GM18868 (cell line): ENCODE results near the gene PTPN4.
A peak's percentile ranks its signal among the peaks of the same experiment; 100 is the strongest.
"Not testable (repeated sequence)": the region's sequence is repeated elsewhere in the genome, so short reads cannot be mapped to it uniquely, and the experiment has no call there.

Experiments
- ATAC-seq: cut with Tn5 transposase; IDR thresholded peaks from one replicate; pipeline ENCODE4 v1.9.1; 2021; ENCODE audit warnings: mild to moderate bottlenecking, moderate library complexity; ENCODE audit not compliant: unreplicated experiment

Gene PTPN4

GRCh38 chr2:119801040-119801439 lies 41.3 kb downstream of the PTPN4 start:
- no peak for ATAC-seq

GRCh38 chr2:119801989-119802388 lies 42.3 kb downstream of the PTPN4 start:
- not testable (repeated sequence) for ATAC-seq

- ATAC-seq: no peak
Measured at GRCh38 chr2:119803101-119803500, 43.4 kb downstream of the PTPN4 start.

GRCh38 chr2:119804409-119804808 lies 44.7 kb downstream of the PTPN4 start:
- ATAC-seq: not testable (repeated sequence)

- no peak for ATAC-seq
Measured at GRCh38 chr2:119808516-119809147, 48.9 kb downstream of the PTPN4 start.

- no peak for ATAC-seq
Measured at GRCh38 chr2:119809339-119810048, 49.8 kb downstream of the PTPN4 start.

GRCh38 chr2:119810049-119810630 lies 50.4 kb downstream of the PTPN4 start:
- no peak for ATAC-seq

- peak; percentile 51 for ATAC-seq
Measured at GRCh38 chr2:119814216-119814615, 54.5 kb downstream of the PTPN4 start.

- no peak for ATAC-seq
Measured at GRCh38 chr2:119818792-119819191, 59.1 kb downstream of the PTPN4 start.

GRCh38 chr2:119819846-119820245 lies 60.1 kb downstream of the PTPN4 start:
- ATAC-seq: no peak

GRCh38 chr2:119820275-119820674 lies 60.6 kb downstream of the PTPN4 start:
- ATAC-seq: no peak

- no peak for ATAC-seq
Measured at GRCh38 chr2:119821266-119821665, 61.5 kb downstream of the PTPN4 start.

- ATAC-seq: peak; percentile 66
Measured at GRCh38 chr2:119823734-119824334, 64.1 kb downstream of the PTPN4 start.

GRCh38 chr2:119826370-119826961 lies 66.7 kb downstream of the PTPN4 start:
- peak; percentile 65 for ATAC-seq

GRCh38 chr2:119827866-119828507 lies 68.3 kb downstream of the PTPN4 start:
- ATAC-seq: no peak

GRCh38 chr2:119836455-119837142 lies 76.9 kb downstream of the PTPN4 start:
- no peak for ATAC-seq

- ATAC-seq: no peak
Measured at GRCh38 chr2:119837350-119837749, 77.6 kb downstream of the PTPN4 start.

- no peak for ATAC-seq
Measured at GRCh38 chr2:119837759-119838158, 78.0 kb downstream of the PTPN4 start.

- ATAC-seq: no peak
Measured at GRCh38 chr2:119838179-119838578, 78.5 kb downstream of the PTPN4 start.

GRCh38 chr2:119841550-119841949 lies 81.8 kb downstream of the PTPN4 start:
- no peak for ATAC-seq
